Measurements from ENCODE around the gene NOP9.

NOP9 gene

GRCh38 chr14:24289649-24290280 lies 9.9 kb upstream of the NOP9 start:
- no peak overlapping the region for H3K4me3 ChIP-seq (ENCODE audit: low read length)
- no peak overlapping the region for H4K8ac ChIP-seq (ENCODE audit: low read depth, low read length)

GRCh38 chr14:24290746-24291145 lies 8.9 kb upstream of the NOP9 start:
- Histone ChIP-seq H2BK5ac (ENCODE audit: low read length) (no peak overlapping the region), H2BK120ac (ENCODE audit: low read depth, low read length) (no peak overlapping the region), H3K4me2 (ENCODE audit: low read length) (no peak overlapping the region), H3K4me3 (ENCODE audit: low read length) (no peak overlapping the region), H3K23ac (ENCODE audit: low read length) (no peak overlapping the region), H3K79me1 (ENCODE audit: low read length) (no peaks in the 10 kb centered on the region), H2AK5ac (ENCODE audit: low read length) (no peak overlapping the region), H3K79me2 (ENCODE audit: control insufficient read depth, insufficient read depth, low read length) (no peaks in the 10 kb centered on the region), H3K4me1 (ENCODE audit: control insufficient read depth, low read depth, low read length) (no peaks in the 10 kb centered on the region), H3K4ac (ENCODE audit: low read depth, low read length) (no peak overlapping the region), H3K56ac (ENCODE audit: low read length) (no peak overlapping the region), H4K5ac (ENCODE audit: low read length) (no peak overlapping the region), H3K27me3 (ENCODE audit: insufficient read depth, low read length, poor library complexity) (no peaks in the 10 kb centered on the region), H3K36me3 (ENCODE audit: control insufficient read depth, insufficient read depth, low read length) (peaks cover 2% of the 10 kb centered on the region), H2BK15ac (replicated peaks; ENCODE audit: low read depth) (no peak overlapping the region), H3K9ac (ENCODE audit: low read length) (no peak overlapping the region), H3K27ac (ENCODE audit: low read depth, low read length) (no peak overlapping the region), H4K8ac (ENCODE audit: low read depth, low read length) (no peak overlapping the region), H3K18ac (ENCODE audit: low read length) (no peak overlapping the region)
- no peak for DNase-seq
- no CpG with 5 or more reads among the region's 9 CpGs for WGBS (ENCODE audit: extremely low coverage, insufficient coverage, low lambda C conversion rate)

More at GRCh38 chr14:24289649-24290280, 9.9 kb upstream of the NOP9 start:
- no peak overlapping the region for H3K9ac ChIP-seq (ENCODE audit: low read length)
- H3K36me3 ChIP-seq (ENCODE audit: control insufficient read depth, insufficient read depth, low read length): peaks cover 2% of the 10 kb centered on the region
- no peaks in the 10 kb centered on the region for H3K79me2 ChIP-seq (ENCODE audit: control insufficient read depth, insufficient read depth, low read length)
- no peak for DNase-seq
- no peak overlapping the region for H3K4ac ChIP-seq (ENCODE audit: low read depth, low read length)
- no peak overlapping the region for H3K18ac ChIP-seq (ENCODE audit: low read length)
- H3K56ac ChIP-seq (ENCODE audit: low read length): no peak overlapping the region
- no peaks in the 10 kb centered on the region for H3K4me1 ChIP-seq (ENCODE audit: control insufficient read depth, low read depth, low read length)
- WGBS (ENCODE audit: extremely low coverage, insufficient coverage, low lambda C conversion rate): no CpG with 5 or more reads among the region's 6 CpGs
- no peaks in the 10 kb centered on the region for H3K27me3 ChIP-seq (ENCODE audit: insufficient read depth, low read length, poor library complexity)
- H2BK120ac ChIP-seq (ENCODE audit: low read depth, low read length): no peak overlapping the region
- H4K5ac ChIP-seq (ENCODE audit: low read length): no peak overlapping the region
- no peak overlapping the region for H2AK5ac ChIP-seq (ENCODE audit: low read length)
- H2BK15ac ChIP-seq (replicated peaks; ENCODE audit: low read depth): no peak overlapping the region
- H2BK5ac ChIP-seq (ENCODE audit: low read length): no peak overlapping the region
- H3K79me1 ChIP-seq (ENCODE audit: low read length): no peaks in the 10 kb centered on the region
- no peak overlapping the region for H3K27ac ChIP-seq (ENCODE audit: low read depth, low read length)
- H3K4me2 ChIP-seq (ENCODE audit: low read length): no peak overlapping the region
- H3K23ac ChIP-seq (ENCODE audit: low read length): no peak overlapping the region

- no peak overlapping the region for H2BK5ac ChIP-seq (ENCODE audit: low read length)
- no peak overlapping the region for H3K23ac ChIP-seq (ENCODE audit: low read length)
- no peak overlapping the region for H3K56ac ChIP-seq (ENCODE audit: low read length)
- no peaks in the 10 kb centered on the region for H3K27me3 ChIP-seq (ENCODE audit: insufficient read depth, low read length, poor library complexity)
- no peaks in the 10 kb centered on the region for H3K79me2 ChIP-seq (ENCODE audit: control insufficient read depth, insufficient read depth, low read length)
- no peak overlapping the region for H3K9ac ChIP-seq (ENCODE audit: low read length)
- H3K36me3 ChIP-seq (ENCODE audit: control insufficient read depth, insufficient read depth, low read length): peaks cover 2% of the 10 kb centered on the region
- no peak overlapping the region for H3K4me2 ChIP-seq (ENCODE audit: low read length)
- no peak overlapping the region for H3K18ac ChIP-seq (ENCODE audit: low read length)
- no peaks in the 10 kb centered on the region for H3K79me1 ChIP-seq (ENCODE audit: low read length)
- no peaks in the 10 kb centered on the region for H3K4me1 ChIP-seq (ENCODE audit: control insufficient read depth, low read depth, low read length)
- H4K5ac ChIP-seq (ENCODE audit: low read length): no peak overlapping the region
- H3K4ac ChIP-seq (ENCODE audit: low read depth, low read length): no peak overlapping the region
- no CpG with 5 or more reads among the region's 3 CpGs for WGBS (ENCODE audit: extremely low coverage, insufficient coverage, low lambda C conversion rate)
- H2BK15ac ChIP-seq (replicated peaks; ENCODE audit: low read depth): no peak overlapping the region
- H2AK5ac ChIP-seq (ENCODE audit: low read length): no peak overlapping the region
- H4K8ac ChIP-seq (ENCODE audit: low read depth, low read length): no peak overlapping the region
- DNase-seq: no peak
- H3K4me3 ChIP-seq (ENCODE audit: low read length): no peak overlapping the region
- no peak overlapping the region for H2BK120ac ChIP-seq (ENCODE audit: low read depth, low read length)
- H3K27ac ChIP-seq (ENCODE audit: low read depth, low read length): no peak overlapping the region
Observed at GRCh38 chr14:24291446-24292117, 8.1 kb upstream of the NOP9 start.

GRCh38 chr14:24292118-24292807 lies 7.4 kb upstream of the NOP9 start:
- no peak overlapping the region for H4K5ac ChIP-seq (ENCODE audit: low read length)
- H3K4me1 ChIP-seq (ENCODE audit: control insufficient read depth, low read depth, low read length): no peaks in the 10 kb centered on the region
- no peaks in the 10 kb centered on the region for H3K27me3 ChIP-seq (ENCODE audit: insufficient read depth, low read length, poor library complexity)
- no peak overlapping the region for H3K27ac ChIP-seq (ENCODE audit: low read depth, low read length)
- H3K56ac ChIP-seq (ENCODE audit: low read length): no peak overlapping the region
- no peak for DNase-seq
- WGBS (ENCODE audit: extremely low coverage, insufficient coverage, low lambda C conversion rate): no CpG with 5 or more reads among the region's 11 CpGs
- H3K9ac ChIP-seq (ENCODE audit: low read length): no peak overlapping the region
- H2AK5ac ChIP-seq (ENCODE audit: low read length): no peak overlapping the region
- H3K79me2 ChIP-seq (ENCODE audit: control insufficient read depth, insufficient read depth, low read length): no peaks in the 10 kb centered on the region
- H3K18ac ChIP-seq (ENCODE audit: low read length): no peak overlapping the region
- H2BK15ac ChIP-seq (replicated peaks; ENCODE audit: low read depth): no peak overlapping the region
- H3K79me1 ChIP-seq (ENCODE audit: low read length): no peaks in the 10 kb centered on the region
- H3K4me2 ChIP-seq (ENCODE audit: low read length): no peak overlapping the region
- H4K8ac ChIP-seq (ENCODE audit: low read depth, low read length): no peak overlapping the region
- no peak overlapping the region for H3K23ac ChIP-seq (ENCODE audit: low read length)
- no peak overlapping the region for H3K4ac ChIP-seq (ENCODE audit: low read depth, low read length)
- H3K4me3 ChIP-seq (ENCODE audit: low read length): no peak overlapping the region
- H3K36me3 ChIP-seq (ENCODE audit: control insufficient read depth, insufficient read depth, low read length): peaks cover 2% of the 10 kb centered on the region
- no peak overlapping the region for H2BK5ac ChIP-seq (ENCODE audit: low read length)
- no peak overlapping the region for H2BK120ac ChIP-seq (ENCODE audit: low read depth, low read length)

GRCh38 chr14:24293525-24293924 lies 6.1 kb upstream of the NOP9 start:
- H3K4me3 ChIP-seq (ENCODE audit: low read length): no peak overlapping the region
- H2BK15ac ChIP-seq (replicated peaks; ENCODE audit: low read depth): no peak overlapping the region
- no peaks in the 10 kb centered on the region for H3K27me3 ChIP-seq (ENCODE audit: insufficient read depth, low read length, poor library complexity)
- H3K27ac ChIP-seq (ENCODE audit: low read depth, low read length): no peak overlapping the region
- WGBS (ENCODE audit: extremely low coverage, insufficient coverage, low lambda C conversion rate): no CpG with 5 or more reads among the region's 2 CpGs
- DNase-seq: no peak
- no peak overlapping the region for H4K8ac ChIP-seq (ENCODE audit: low read depth, low read length)
- H3K18ac ChIP-seq (ENCODE audit: low read length): no peak overlapping the region
- no peak overlapping the region for H2BK5ac ChIP-seq (ENCODE audit: low read length)
- peaks cover 2% of the 10 kb centered on the region for H3K36me3 ChIP-seq (ENCODE audit: control insufficient read depth, insufficient read depth, low read length)
- H3K23ac ChIP-seq (ENCODE audit: low read length): no peak overlapping the region
- no peaks in the 10 kb centered on the region for H3K4me1 ChIP-seq (ENCODE audit: control insufficient read depth, low read depth, low read length)
- no peak overlapping the region for H3K4ac ChIP-seq (ENCODE audit: low read depth, low read length)
- H3K79me1 ChIP-seq (ENCODE audit: low read length): no peaks in the 10 kb centered on the region
- no peak overlapping the region for H2AK5ac ChIP-seq (ENCODE audit: low read length)
- no peak overlapping the region for H4K5ac ChIP-seq (ENCODE audit: low read length)
- no peak overlapping the region for H2BK120ac ChIP-seq (ENCODE audit: low read depth, low read length)
- no peak overlapping the region for H3K56ac ChIP-seq (ENCODE audit: low read length)
- no peaks in the 10 kb centered on the region for H3K79me2 ChIP-seq (ENCODE audit: control insufficient read depth, insufficient read depth, low read length)
- no peak overlapping the region for H3K9ac ChIP-seq (ENCODE audit: low read length)
- no peak overlapping the region for H3K4me2 ChIP-seq (ENCODE audit: low read length)
